Testis (tissue), 2 donors: ENCODE results near the gene CEP83.

Experiments
- CTCF ChIP-seq, 3 experiments: fragments of 450-650 bp in 2 of 3; fragments of 200-600 bp in 1 of 3; sonication (generic) in 1 of 3; IDR thresholded peaks; one replicate each; pipeline ENCODE4 v1.5.1; 2016 to 2019; ENCODE audit warnings: antibody characterized with exemption in 3 of 3, mild to moderate bottlenecking in 2 of 3, moderate library complexity in 1 of 3
- POLR2A ChIP-seq: fragments of 450-650 bp; IDR thresholded peaks from one replicate; pipeline ENCODE4 v1.6.1; 2017; ENCODE audit warnings: antibody characterized with exemption, mild to moderate bottlenecking, moderate library complexity

- TF ChIP-seq CTCF (IDR thresholded peaks at IDR 0.05) (no peak), POLR2A (no peak)
These were observed 201.1 kb downstream of the CEP83 start for GRCh38 chr12:94258593-94258992.
